GM12878 (cell line): Measurements from ENCODE around the gene ENG. TPM values are rescaled to one million over a fixed set of nuclear protein-coding genes. Genes with fewer than 3 reads are reported as not detected.

Experiments used
- ATAC-seq: fragments of 200-7000 bp; cut with Tn5 transposase; 3 replicates; pipeline ENCODE4 v1.9.1; 2020; ENCODE audit warnings: mild to moderate bottlenecking, moderate library complexity
- BruUV-seq: library from RNA; stranded (reverse); fragments of 400-500 nt; replicated peaks from 2 replicates; lab custom pipeline; 2021; lab: Mats Ljungman, UMichigan
- CTCF ChIA-PET: fragments of 300-600 bp; sonication (Branson Sonifier 250); formaldehyde crosslinking; extraction: SDS; loops from one replicate; lab custom pipeline; 2021; ENCODE audit warnings: inconsistent platforms; lab: Yijun Ruan, JAX
- POLR2A ChIA-PET: fragments of 350-600 bp; formaldehyde crosslinking; extraction: SDS; loops from one replicate; lab custom pipeline; 2021; ENCODE audit warnings: inconsistent platforms; lab: Charles Lee
- RAD21 ChIA-PET: fragments of 300-600 bp; sonication (Branson Sonifier 250); formaldehyde crosslinking; loops from one replicate; lab custom pipeline; 2023; ENCODE audit warnings: antibody characterized with exemption; ENCODE audit not compliant: unreplicated experiment; lab: Charles Lee
- SMC1A ChIA-PET: fragments of 300-600 bp; sonication (Branson Sonifier 250); formaldehyde crosslinking; loops from one replicate; lab custom pipeline; 2023; ENCODE audit not compliant: unreplicated experiment, uncharacterized antibody; lab: Charles Lee
- DNase-seq: peaks from one replicate; pipeline ENCODE4 v3.0.0-alpha.2; 2011; ENCODE audit warnings: low read depth, low spot score
- FAIRE-seq: peaks from 3 replicates; lab custom pipeline; 2011; peaks lifted over from hg19 to GRCh38; lab: Jason Lieb, UNC
- H2AFZ ChIP-seq: 2 replicates; pipeline ENCODE4 v1.6.0; 2011; ENCODE audit warnings: low read depth, low read length, control low read depth; ENCODE audit not compliant: control insufficient read depth
- H3K27ac ChIP-seq: 2 replicates; pipeline ENCODE4 v1.5.1; 2011; ENCODE audit warnings: control low read depth; ENCODE audit not compliant: control insufficient read depth, insufficient read depth
- H3K27me3 ChIP-seq, 2 experiments: replicated peaks in 1 of 2; 2 replicates each; pipeline versions ENCODE4 v1.6.0 to v1.6.1; 2011; ENCODE audit warnings: low read length in 1 of 2; ENCODE audit not compliant: control insufficient read depth in 2 of 2, insufficient read depth in 2 of 2
- H3K36me3 ChIP-seq, 2 experiments: 2 replicates each; pipeline ENCODE4 v1.5.1; 2011; ENCODE audit warnings: low read length in 1 of 2; ENCODE audit not compliant: control insufficient read depth in 2 of 2, insufficient read depth in 2 of 2
- H3K4me1 ChIP-seq: 2 replicates; pipeline ENCODE4 v1.6.1; 2011; ENCODE audit warnings: mild to moderate bottlenecking, low read length, moderate library complexity, mixed read lengths; ENCODE audit not compliant: control insufficient read depth, insufficient read depth
- H3K4me2 ChIP-seq: 2 replicates; pipeline ENCODE4 v1.6.0; 2011; ENCODE audit warnings: control low read depth; ENCODE audit not compliant: control insufficient read depth, insufficient read depth
- H3K4me3 ChIP-seq: fragments of 200-600 bp; sonication (generic); 2 replicates; pipeline ENCODE4 v1.5.1; 2016
- H3K79me2 ChIP-seq: 2 replicates; pipeline ENCODE4 v1.6.0; 2011; ENCODE audit warnings: low read length; ENCODE audit not compliant: control insufficient read depth, insufficient read depth
- H3K9ac ChIP-seq: 2 replicates; pipeline ENCODE4 v1.8.0; 2011; ENCODE audit warnings: low read length, control low read depth, mixed read lengths; ENCODE audit not compliant: control insufficient read depth, insufficient read depth
- H3K9me3 ChIP-seq: replicated peaks from 3 replicates; pipeline ENCODE4 v1.5.1; 2011; ENCODE audit warnings: mild to moderate bottlenecking, low read length; ENCODE audit not compliant: control insufficient read depth, insufficient read depth
- H4K20me1 ChIP-seq: 2 replicates; pipeline ENCODE4 v1.6.0; 2011; ENCODE audit not compliant: control insufficient read depth, insufficient read depth
- BACH1 ChIP-seq: fragments of 450-650 bp; IDR thresholded peaks from 2 replicates; pipeline ENCODE4 v1.6.1; 2017; ENCODE audit warnings: mild to moderate bottlenecking, borderline replicate concordance
- CHD1 ChIP-seq: IDR thresholded peaks from 2 replicates; pipeline ENCODE4 v1.6.1; 2012; ENCODE audit warnings: low read depth, low read length, improper control_type of control experiment
- CREM ChIP-seq: IDR thresholded peaks from 2 replicates; pipeline ENCODE4 v1.6.1; 2014; ENCODE audit warnings: antibody characterized with exemption, low read depth
- EED ChIP-seq: sonication (generic); IDR thresholded peaks from 2 replicates; pipeline ENCODE4 v1.6.1; 2016; ENCODE audit warnings: antibody characterized with exemption, low read depth
- POLR2AphosphoS2 ChIP-seq: IDR thresholded peaks from 2 replicates; pipeline ENCODE4 v1.6.1; 2011; ENCODE audit warnings: low read depth, mild to moderate bottlenecking, low read length, improper control_type of control experiment, moderate library complexity
- RAD21 ChIP-seq: IDR thresholded peaks from 2 replicates; pipeline ENCODE4 v1.6.1; 2011; ENCODE audit warnings: mild to moderate bottlenecking, low read depth, low read length, moderate library complexity; ENCODE audit not compliant: insufficient read depth
- RCOR1 ChIP-seq: conservative IDR thresholded peaks from 2 replicates; pipeline ENCODE4 v1.6.1; 2012; ENCODE audit warnings: low read depth, low read length, improper control_type of control experiment
- RELA ChIP-seq: fragments of 450-650 bp; IDR thresholded peaks from 2 replicates; pipeline ENCODE4 v1.8.0; 2014; ENCODE audit warnings: borderline replicate concordance; ENCODE audit not compliant: partially characterized antibody
- RFX5 ChIP-seq: IDR thresholded peaks from 2 replicates; pipeline ENCODE4 v1.6.1; 2011; ENCODE audit warnings: low read depth, low read length, improper control_type of control experiment
- SMC3 ChIP-seq: IDR thresholded peaks from 2 replicates; pipeline ENCODE4 v1.6.1; 2011; ENCODE audit warnings: low read length, improper control_type of control experiment, borderline replicate concordance
- TBL1XR1 ChIP-seq: IDR thresholded peaks from 2 replicates; pipeline ENCODE4 v1.6.1; 2012; ENCODE audit warnings: low read depth, low read length, improper control_type of control experiment
- ZNF217 ChIP-seq: fragments of 450-650 bp; IDR thresholded peaks from 2 replicates; pipeline ENCODE4 v1.6.1; 2017; ENCODE audit warnings: antibody characterized with exemption, mild to moderate bottlenecking
- WGBS: methylation state at CpG from one replicate; pipeline ENCODE4 v1.1.6; 2016; ENCODE audit warnings: low lambda C conversion rate; ENCODE audit not compliant: insufficient replicate concordance, insufficient coverage; ENCODE audit errors: missing lambda C conversion rate; 5-methylcytosine and 5-hydroxymethylcytosine counted together
- in situ Hi-C: fragments of 300-500 bp; cut with MboI; formaldehyde crosslinking; loops from 9 replicates; pipeline ENCODE4 v1.14.3; 2018; ENCODE audit warnings: mixed read lengths
- intact Hi-C: fragments of 100-400 bp; cut with micrococcal nuclease; formaldehyde crosslinking; loops from one replicate; pipeline ENCODE4 v1.14.2; 2022; ENCODE audit not compliant: unreplicated experiment
- polyA plus RNA-seq, 11 experiments: library from polyadenylated mRNA; depleted of rRNA in 4 of 11; unstranded in 6 of 11; stranded (reverse) in 5 of 11; fragments of >200 nt; fragmentation: Nextera tagmentation in 4 of 11; fragmentation: Illumina TruSeq in 1 of 11; extraction: Ambion mirVana in 4 of 11; extraction: Trizol in 1 of 11; gene quantifications; 1 replicate in 1 of 11; 2 replicates in 10 of 11; pipeline versions ENCODE4 v1.2.1 to v1.2.3, GENCODE V29; 2011 to 2016; ENCODE audit warnings: inconsistent platforms in 2 of 11, missing spikeins in 2 of 11, low read depth in 1 of 11
- total RNA-seq, 4 experiments: library from RNA; depleted of rRNA in 3 of 4; stranded (reverse); fragments of >200 nt in 3 of 4; fragmentation: Illumina TruSeq in 1 of 4; extraction: Trizol in 1 of 4; gene quantifications; 2 replicates each; pipeline versions ENCODE4 v1.2.1 to v1.2.3, GENCODE V29; 2013 to 2021
- TF ChIP-seq, protein P1 (sequence below), 3 experiments: IDR thresholded peaks in 2 of 3; conservative IDR thresholded peaks in 1 of 3; 2 replicates each; pipeline ENCODE4 v1.5.1; 2011; ENCODE audit warnings: low read depth in 3 of 3, low read length in 3 of 3, mild to moderate bottlenecking in 3 of 3, control low read depth in 2 of 3, moderate library complexity in 2 of 3, inconsistent platforms in 1 of 3, mixed read lengths in 1 of 3; ENCODE audit not compliant: control insufficient read depth in 2 of 3, insufficient read depth in 1 of 3; ENCODE audit errors: extremely low read depth in 1 of 3
- TF ChIP-seq, protein P2 (sequence below): fragments of 450-650 bp; IDR thresholded peaks from 2 replicates; pipeline ENCODE4 v1.6.1; 2017; ENCODE audit warnings: mild to moderate bottlenecking, moderate library complexity

ENG gene
- total and polyA plus RNA-seq, 10 of the 15 experiments (the other 5 are each of a cell fraction or from before 2014, with no cell fraction given) = 0.14 to 10.1 (median 2.0) TPM

GRCh38 chr9:127786773-127787104 is 67.7 kb downstream of the ENG start (continued):
- TF ChIP-seq, protein P1, sequence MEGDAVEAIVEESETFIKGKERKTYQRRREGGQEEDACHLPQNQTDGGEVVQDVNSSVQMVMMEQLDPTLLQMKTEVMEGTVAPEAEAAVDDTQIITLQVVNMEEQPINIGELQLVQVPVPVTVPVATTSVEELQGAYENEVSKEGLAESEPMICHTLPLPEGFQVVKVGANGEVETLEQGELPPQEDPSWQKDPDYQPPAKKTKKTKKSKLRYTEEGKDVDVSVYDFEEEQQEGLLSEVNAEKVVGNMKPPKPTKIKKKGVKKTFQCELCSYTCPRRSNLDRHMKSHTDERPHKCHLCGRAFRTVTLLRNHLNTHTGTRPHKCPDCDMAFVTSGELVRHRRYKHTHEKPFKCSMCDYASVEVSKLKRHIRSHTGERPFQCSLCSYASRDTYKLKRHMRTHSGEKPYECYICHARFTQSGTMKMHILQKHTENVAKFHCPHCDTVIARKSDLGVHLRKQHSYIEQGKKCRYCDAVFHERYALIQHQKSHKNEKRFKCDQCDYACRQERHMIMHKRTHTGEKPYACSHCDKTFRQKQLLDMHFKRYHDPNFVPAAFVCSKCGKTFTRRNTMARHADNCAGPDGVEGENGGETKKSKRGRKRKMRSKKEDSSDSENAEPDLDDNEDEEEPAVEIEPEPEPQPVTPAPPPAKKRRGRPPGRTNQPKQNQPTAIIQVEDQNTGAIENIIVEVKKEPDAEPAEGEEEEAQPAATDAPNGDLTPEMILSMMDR (IDR thresholded peaks at IDR 0.05 in 2 of 3, conservative IDR thresholded peaks at IDR 0.05 in 1 of 3; ENCODE audit: control insufficient read depth in 2 of 3, extremely low read depth in 1 of 3, insufficient read depth in 1 of 3, low read depth in 3 of 3, low read length in 3 of 3) = peak; percentile 18 to 43 (median 27); a peak in 5 of 6 replicates
- peak; percentile 22; the same call in 1 of the 2 replicates for TF ChIP-seq RAD21
- 0 out of 2 replicates have a peak, but pooled peaks have one; percentile 5 for TF ChIP-seq RCOR1
- TF ChIP-seq SMC3 = peak; percentile 6; the same call in 1 of the 2 replicates
- TF ChIP-seq EED = 0 out of 2 replicates have a peak, but pooled peaks have one; percentile 4
- TF ChIP-seq CREM = no peak

DNA sequence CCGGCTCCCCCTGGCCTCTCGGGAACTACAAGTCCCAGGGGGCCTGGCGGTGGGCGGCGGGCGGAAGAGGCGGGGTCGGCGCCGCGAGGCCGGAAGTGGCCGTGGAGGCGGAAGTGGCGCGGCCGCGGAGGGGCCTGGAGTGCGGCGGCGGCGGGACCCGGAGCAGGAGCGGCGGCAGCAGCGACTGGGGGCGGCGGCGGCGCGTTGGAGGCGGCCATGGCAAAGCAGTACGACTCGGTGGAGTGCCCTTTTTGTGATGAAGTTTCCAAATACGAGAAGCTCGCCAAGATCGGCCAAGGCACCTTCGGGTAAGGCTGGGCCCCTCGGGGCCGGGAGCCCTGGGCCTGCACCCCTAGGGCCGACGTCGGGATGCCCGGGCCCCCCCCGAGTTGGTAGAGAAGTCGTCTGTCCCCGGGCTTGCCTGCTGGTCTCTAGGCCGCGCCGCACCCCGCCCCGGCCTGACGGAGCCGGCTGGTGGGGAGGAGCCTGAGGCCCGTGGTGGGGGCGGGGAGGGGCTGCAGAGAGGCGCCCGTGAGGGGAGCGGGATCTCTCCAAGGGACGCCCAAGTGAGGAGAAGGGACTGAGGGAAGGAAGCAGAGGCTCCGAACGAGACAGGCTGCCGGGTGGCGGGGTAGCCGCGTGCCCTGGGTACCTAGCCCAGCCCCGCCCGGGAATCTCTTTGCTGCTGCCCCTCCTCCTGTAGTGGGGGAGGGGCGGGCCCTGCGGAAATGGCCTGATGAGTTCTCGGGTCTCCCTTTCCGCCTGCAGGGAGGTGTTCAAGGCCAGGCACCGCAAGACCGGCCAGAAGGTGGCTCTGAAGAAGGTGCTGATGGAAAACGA is 68.3 kb downstream of the ENG start, which contains the start of gene CDK9:
Gene CDK9 (plus strand): TSS at position 102 of the 840 bp plus-strand sequence. CDS start 115 bp downstream, at position 217.
- ATAC-seq (peak; percentile 70), DNase-seq (no peak), FAIRE-seq (no peak)
- Histone ChIP-seq H3K4me2 (peak within 1 kb of the TSS; percentile 93), H3K27me3 (no peaks in the 10 kb centered on the region), H3K27ac (peak within 1 kb of the TSS; percentile 82), H3K4me1 (peaks cover 37% of the 10 kb centered on the region), H3K79me2 (peaks cover 36% of the 10 kb centered on the region), H3K9me3 (no peaks in the 10 kb centered on the region), H3K4me3 (peak within 1 kb of the TSS; percentile 85), H4K20me1 (peaks cover 15% of the 10 kb centered on the region), H3K9ac (peak within 1 kb of the TSS; percentile 84), H3K36me3 (peaks cover 24 to 31% of the 10 kb centered on the region in 2 experiments), H2AFZ (peak within 1 kb of the TSS; percentile 84)
- ChIA-PET POLR2A (interaction anchor here (0.9 to 3.1 kb wide), 11 partner anchors 10 to 130 kb away, joined by 3 to 24 read pairs (median 6); partner anchors contain the start of genes FPGS, ST6GALNAC4, ST6GALNAC6 and TOR2A), CTCF (interaction anchor here (0.7 to 6.0 kb wide), 12 partner anchors 17 to 616 kb away, joined by 3 to 75 read pairs (median 4); partner anchors contain the start of genes ST6GALNAC4 and TOR2A), SMC1A (interaction anchor here (1.4 to 4.9 kb wide), 7 partner anchors 10 to 135 kb away, joined by 4 to 26 read pairs (median 9); partner anchors contain the start of gene TOR2A), RAD21 (interaction anchor here (0.8 to 5.1 kb wide), 12 partner anchors 10 to 135 kb away, joined by 3 to 61 read pairs (median 14); partner anchors contain the start of genes ST6GALNAC4 and TOR2A)
- intact Hi-C loops = loop anchor here (1.0 to 10.0 kb wide), 5 partner anchors 51 to 341 kb away; partner anchors contain the start of genes NAIF1, PTGES2, SLC25A25 and TOR2A
- WGBS = under 1% methylated on average over 64 of the region's 75 CpGs
- no TSS peak for BruUV-seq
- in situ Hi-C loops = no loop called here
- TF ChIP-seq RELA (peak; percentile 21), BACH1 (peak; percentile 18; the same call in 1 of the 2 replicates), POLR2AphosphoS2 (peak; percentile 47; the same call in 1 of the 2 replicates), RFX5 (no peak), TBL1XR1 (0 out of 2 replicates have a peak, but pooled peaks have one; percentile 36), ZNF217 (peak; percentile 57; the same call in 1 of the 2 replicates), SMC3 (peak; percentile 26; the same call in 1 of the 2 replicates), CHD1 (no peak)
- TF ChIP-seq, protein P2, sequence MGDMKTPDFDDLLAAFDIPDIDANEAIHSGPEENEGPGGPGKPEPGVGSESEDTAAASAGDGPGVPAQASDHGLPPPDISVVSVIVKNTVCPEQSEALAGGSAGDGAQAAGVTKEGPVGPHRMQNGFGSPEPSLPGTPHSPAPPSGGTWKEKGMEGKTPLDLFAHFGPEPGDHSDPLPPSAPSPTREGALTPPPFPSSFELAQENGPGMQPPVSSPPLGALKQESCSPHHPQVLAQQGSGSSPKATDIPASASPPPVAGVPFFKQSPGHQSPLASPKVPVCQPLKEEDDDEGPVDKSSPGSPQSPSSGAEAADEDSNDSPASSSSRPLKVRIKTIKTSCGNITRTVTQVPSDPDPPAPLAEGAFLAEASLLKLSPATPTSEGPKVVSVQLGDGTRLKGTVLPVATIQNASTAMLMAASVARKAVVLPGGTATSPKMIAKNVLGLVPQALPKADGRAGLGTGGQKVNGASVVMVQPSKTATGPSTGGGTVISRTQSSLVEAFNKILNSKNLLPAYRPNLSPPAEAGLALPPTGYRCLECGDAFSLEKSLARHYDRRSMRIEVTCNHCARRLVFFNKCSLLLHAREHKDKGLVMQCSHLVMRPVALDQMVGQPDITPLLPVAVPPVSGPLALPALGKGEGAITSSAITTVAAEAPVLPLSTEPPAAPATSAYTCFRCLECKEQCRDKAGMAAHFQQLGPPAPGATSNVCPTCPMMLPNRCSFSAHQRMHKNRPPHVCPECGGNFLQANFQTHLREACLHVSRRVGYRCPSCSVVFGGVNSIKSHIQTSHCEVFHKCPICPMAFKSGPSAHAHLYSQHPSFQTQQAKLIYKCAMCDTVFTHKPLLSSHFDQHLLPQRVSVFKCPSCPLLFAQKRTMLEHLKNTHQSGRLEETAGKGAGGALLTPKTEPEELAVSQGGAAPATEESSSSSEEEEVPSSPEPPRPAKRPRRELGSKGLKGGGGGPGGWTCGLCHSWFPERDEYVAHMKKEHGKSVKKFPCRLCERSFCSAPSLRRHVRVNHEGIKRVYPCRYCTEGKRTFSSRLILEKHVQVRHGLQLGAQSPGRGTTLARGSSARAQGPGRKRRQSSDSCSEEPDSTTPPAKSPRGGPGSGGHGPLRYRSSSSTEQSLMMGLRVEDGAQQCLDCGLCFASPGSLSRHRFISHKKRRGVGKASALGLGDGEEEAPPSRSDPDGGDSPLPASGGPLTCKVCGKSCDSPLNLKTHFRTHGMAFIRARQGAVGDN = 0 out of 2 replicates have a peak, but pooled peaks have one; percentile 17
